Body of pancreas (tissue), 4 donors: ENCODE measurements around the gene CACUL1.

Experiments used
- POLR2A ChIP-seq, 3 donors: fragments of 450-650 bp; IDR thresholded peaks; one replicate each; pipeline ENCODE4 v1.6.1; 2016; ENCODE audit warnings: antibody characterized with exemption in 3 of 3, mild to moderate bottlenecking in 2 of 3
- TF ChIP-seq, protein P1 (sequence below), 7 experiments: fragments of 450-650 bp in 4 of 7; fragments of 200-600 bp in 3 of 7; sonication (generic) in 3 of 7; IDR thresholded peaks; one replicate each; pipeline ENCODE4 v1.5.1; 2016 to 2019; ENCODE audit warnings: antibody characterized with exemption in 7 of 7

DNA sequence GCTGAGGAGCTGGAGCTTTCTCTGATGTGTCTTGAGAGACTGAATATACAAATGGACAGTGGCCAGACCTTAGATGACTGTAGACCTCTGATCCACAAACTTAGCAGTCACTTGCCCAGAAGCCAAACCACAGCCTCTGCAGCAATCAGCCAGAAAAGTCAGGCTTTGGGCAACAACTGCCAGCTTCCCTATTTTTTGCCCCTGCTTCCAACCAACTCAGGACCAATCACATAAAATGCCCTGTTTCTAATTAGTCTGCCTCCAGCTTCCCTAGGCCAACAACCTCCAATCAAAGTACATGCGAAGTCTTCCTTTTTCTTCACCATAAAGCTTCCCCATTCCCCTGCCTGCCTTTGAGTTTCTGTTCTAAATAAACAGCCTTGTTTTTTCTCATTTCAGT is 37.8 kb upstream of the CACUL1 start:
- TF ChIP-seq, protein P1, sequence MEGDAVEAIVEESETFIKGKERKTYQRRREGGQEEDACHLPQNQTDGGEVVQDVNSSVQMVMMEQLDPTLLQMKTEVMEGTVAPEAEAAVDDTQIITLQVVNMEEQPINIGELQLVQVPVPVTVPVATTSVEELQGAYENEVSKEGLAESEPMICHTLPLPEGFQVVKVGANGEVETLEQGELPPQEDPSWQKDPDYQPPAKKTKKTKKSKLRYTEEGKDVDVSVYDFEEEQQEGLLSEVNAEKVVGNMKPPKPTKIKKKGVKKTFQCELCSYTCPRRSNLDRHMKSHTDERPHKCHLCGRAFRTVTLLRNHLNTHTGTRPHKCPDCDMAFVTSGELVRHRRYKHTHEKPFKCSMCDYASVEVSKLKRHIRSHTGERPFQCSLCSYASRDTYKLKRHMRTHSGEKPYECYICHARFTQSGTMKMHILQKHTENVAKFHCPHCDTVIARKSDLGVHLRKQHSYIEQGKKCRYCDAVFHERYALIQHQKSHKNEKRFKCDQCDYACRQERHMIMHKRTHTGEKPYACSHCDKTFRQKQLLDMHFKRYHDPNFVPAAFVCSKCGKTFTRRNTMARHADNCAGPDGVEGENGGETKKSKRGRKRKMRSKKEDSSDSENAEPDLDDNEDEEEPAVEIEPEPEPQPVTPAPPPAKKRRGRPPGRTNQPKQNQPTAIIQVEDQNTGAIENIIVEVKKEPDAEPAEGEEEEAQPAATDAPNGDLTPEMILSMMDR (IDR thresholded peaks at IDR 0.05), result no peak
- peak in 1 of 3 donors; percentile 5 for TF ChIP-seq POLR2A (IDR thresholded peaks at IDR 0.05)
